HG03432 (cell line): ENCODE data around the gene APOB.

Experiments
- ATAC-seq: cut with Tn5 transposase; IDR thresholded peaks from one replicate; pipeline ENCODE4 v1.9.1; 2021; ENCODE audit warnings: mild to moderate bottlenecking, moderate library complexity; ENCODE audit not compliant: unreplicated experiment

Gene APOB

DNA sequence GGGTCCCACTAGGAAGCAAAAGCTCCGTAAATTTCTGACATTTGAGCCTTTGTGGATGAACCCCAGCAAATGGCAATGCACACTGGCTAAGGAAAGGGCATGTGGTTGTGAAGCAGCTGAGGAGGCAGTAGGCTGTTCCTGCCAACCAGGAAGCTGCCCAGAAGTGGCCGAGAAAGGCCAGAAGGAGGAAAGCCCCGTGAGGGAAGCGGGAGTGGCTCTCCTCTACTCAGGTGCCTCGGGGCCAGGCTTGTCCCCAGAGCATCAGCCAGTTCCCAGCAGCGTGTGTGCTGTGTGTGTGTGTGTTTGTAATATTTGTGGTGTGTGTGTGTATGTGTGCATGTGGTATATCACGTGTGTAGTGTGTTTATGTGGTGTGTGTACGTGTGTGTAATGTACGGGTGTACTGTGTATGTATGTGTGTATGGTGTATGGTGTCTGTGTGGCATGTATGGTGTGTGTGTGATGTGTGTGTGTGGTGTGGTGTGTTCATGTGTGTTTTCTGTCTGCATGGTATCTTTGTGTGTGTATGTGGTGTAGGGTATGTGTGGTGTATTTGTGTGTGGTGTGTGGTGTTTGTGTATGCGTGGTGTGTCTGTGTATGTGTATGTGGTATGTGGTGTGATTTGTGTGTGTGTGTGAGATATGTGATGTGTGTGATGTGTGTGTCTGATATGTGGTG is 90.6 kb downstream of the APOB start:
- no peak for ATAC-seq
